T-cell (primary cell): Measurements from ENCODE around the gene SYNGR3. TPM values are rescaled to one million over a fixed set of nuclear protein-coding genes. Genes with fewer than 3 reads are reported as not detected.
"Not testable (repeated sequence)": the region's sequence is repeated elsewhere in the genome, so short reads cannot be mapped to it uniquely, and the experiment has no call there.

Source experiments
- ATAC-seq, 4 experiments: fragments of 200-7000 bp in 3 of 4; fragments of 150-1000 bp in 1 of 4; cut with Tn5 transposase; replicated peaks in 1 of 4; 1 replicate in 3 of 4; 2 replicates in 1 of 4; pipeline ENCODE4 v1.10.0; 2021; ENCODE audit warnings: moderate library complexity in 3 of 4, mild to moderate bottlenecking in 2 of 4, moderate number of reproducible peaks in 1 of 4
- CTCF ChIA-PET, 2 donors: fragments of 300-600 bp; sonication (Branson Sonifier 250); formaldehyde crosslinking; loops; one replicate each; lab custom pipeline; 2022; ENCODE audit warnings: antibody characterized with exemption in 2 of 2; lab: Charles Lee
- POLR2A ChIA-PET, 2 donors: fragments of 300-600 bp; sonication (Branson Sonifier 250); formaldehyde crosslinking; loops; one replicate each; lab custom pipeline; 2022; ENCODE audit warnings: antibody characterized with exemption in 2 of 2; lab: Charles Lee
- DNase-seq, 35 experiments: peaks; one replicate each; pipeline versions ENCODE4 v3.0.0 to v3.0.0-alpha.2; 2013 to 2023
- H3K27ac ChIP-seq: one replicate; pipeline ENCODE4 v1.5.1; 2013; ENCODE audit warnings: low read length
- H3K27me3 ChIP-seq, 2 experiments: replicated peaks in 1 of 2; 1 replicate in 1 of 2; 2 replicates in 1 of 2; pipeline versions ENCODE4 v1.6.1 to v1.7.0; 2013; ENCODE audit warnings: low read length in 1 of 2, mixed read lengths in 1 of 2; ENCODE audit not compliant: control insufficient read depth in 2 of 2, insufficient read depth in 2 of 2; ENCODE audit errors: extremely low read depth in 1 of 2
- H3K36me3 ChIP-seq, 2 donors: 1 replicate in 1 of 2; 2 replicates in 1 of 2; pipeline versions ENCODE4 v1.6.1 to v1.7.0; 2013; ENCODE audit warnings: low read length in 1 of 2; ENCODE audit not compliant: control insufficient read depth in 2 of 2, insufficient read depth in 1 of 2; ENCODE audit errors: extremely low read depth in 1 of 2
- H3K4me1 ChIP-seq, 2 experiments: 1 replicate in 1 of 2; 2 replicates in 1 of 2; pipeline versions ENCODE4 v1.6.1 to v1.7.0; 2013; ENCODE audit warnings: low read length in 2 of 2, mixed read lengths in 1 of 2; ENCODE audit not compliant: insufficient read depth in 2 of 2, control insufficient read depth in 1 of 2; ENCODE audit errors: extremely low read depth in 1 of 2
- H3K4me3 ChIP-seq, 2 donors: 1 replicate in 1 of 2; 2 replicates in 1 of 2; pipeline versions ENCODE4 v1.5.1 to v1.7.0; 2013; ENCODE audit warnings: mild to moderate bottlenecking in 2 of 2, low read length in 1 of 2, moderate library complexity in 1 of 2; ENCODE audit not compliant: control insufficient read depth in 1 of 2; ENCODE audit errors: extremely low read depth in 1 of 2
- H3K9me3 ChIP-seq: 2 replicates; pipeline ENCODE4 v1.7.0; 2013
- H3K27ac Mint-ChIP-seq, 2 donors: one replicate each; pipeline ENCODE4 v1.8.0; 2020 to 2021; ENCODE audit warnings: mild to moderate bottlenecking in 2 of 2, mixed read lengths in 2 of 2
- H3K27me3 Mint-ChIP-seq, 2 donors: one replicate each; pipeline ENCODE4 v1.8.0; 2021 to 2022; ENCODE audit warnings: mixed read lengths in 2 of 2
- H3K36me3 Mint-ChIP-seq: one replicate; pipeline ENCODE4 v1.8.0; 2021; ENCODE audit warnings: mixed read lengths
- H3K4me1 Mint-ChIP-seq, 3 donors: one replicate each; pipeline ENCODE4 v1.8.0; 2020 to 2022; ENCODE audit warnings: mixed read lengths in 3 of 3, mild to moderate bottlenecking in 1 of 3
- H3K4me3 Mint-ChIP-seq, 3 donors: one replicate each; pipeline ENCODE4 v1.8.0; 2020 to 2022; ENCODE audit warnings: mild to moderate bottlenecking in 3 of 3, mixed read lengths in 3 of 3, moderate library complexity in 3 of 3
- H3K9me3 Mint-ChIP-seq, 3 donors: one replicate each; pipeline ENCODE4 v1.8.0; 2020 to 2022; ENCODE audit warnings: mixed read lengths in 3 of 3
- WGBS: methylation state at CpG from one replicate; pipeline ENCODE4 v1.1.5; 2013; ENCODE audit warnings: missing lambda C conversion rate; ENCODE audit not compliant: insufficient coverage; 5-methylcytosine and 5-hydroxymethylcytosine counted together
- total RNA-seq, 35 experiments: library from RNA in 6 of 35; stranded (reverse) in 6 of 35; fragments of 120-200 nt in 1 of 35; gene quantifications; one replicate each; pipeline versions ENCODE4 v1.2.1 to v1.2.4 and lab custom pipeline; 2013 to 2026

The SYNGR3 gene
- total RNA-seq, 5 donors from 2014 or later (not counting 1 experiment from before 2014, with no cell fraction given) = 1.1 to 5.7 (median 1.7) TPM

DNA sequence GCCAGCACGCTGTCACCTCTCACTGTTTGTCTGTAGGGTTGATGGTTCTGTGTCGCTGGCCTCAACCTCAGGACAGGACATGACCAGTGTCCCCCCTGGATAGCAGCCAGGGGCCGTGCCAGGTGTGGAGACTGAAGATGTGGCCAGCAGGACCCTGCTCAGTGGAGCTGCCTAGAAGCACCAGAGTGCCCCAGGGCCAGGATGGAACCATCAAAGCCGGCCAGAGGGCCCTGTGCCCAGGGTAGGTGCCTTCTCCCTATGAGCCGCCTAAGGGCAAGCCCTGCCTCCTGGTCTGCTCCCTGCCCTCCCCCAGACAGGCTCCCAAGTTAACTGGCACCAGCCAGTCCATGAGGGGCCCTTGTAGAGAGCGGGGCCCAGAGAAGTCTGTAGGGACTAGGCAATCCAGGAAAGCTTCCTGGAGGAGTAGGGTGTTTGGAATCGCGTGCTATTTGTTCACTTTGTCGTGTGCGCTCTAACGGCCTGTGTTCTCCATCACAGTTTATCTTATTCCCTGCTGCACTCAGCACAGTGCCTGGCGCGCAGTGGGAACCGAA, 31.0 kb upstream of the SYNGR3 start:
- Mint-ChIP-seq H3K4me3 (peak overlapping the region; percentile 90 to 91 (median 91)), H3K9me3 (no peaks in the 10 kb centered on the region), H3K36me3 (peaks cover 16% of the 10 kb centered on the region), H3K4me1 (peaks cover 27 to 41% (median 40%) of the 10 kb centered on the region in 3 donors), H3K27ac (no peak overlapping the region), H3K27me3 (no peaks in the 10 kb centered on the region)
- POLR2A ChIA-PET = no interaction called here
- peaks cover 11 to 50% of the 10 kb centered on the region in 2 experiments for H3K4me1 ChIP-seq
- CTCF ChIA-PET = interaction anchor here in 1 of 2 donors (1.2 kb wide), 1 partner anchor 13 kb away, joined by 4 read pairs; the partner anchor contains the start of gene TBL3
- ATAC-seq = peak in 3 of 4 experiments; percentile 1 to 4 (median 1)
- peak overlapping the region; percentile 40 to 90 for H3K4me3 ChIP-seq
- no peaks in the 10 kb centered on the region for H3K9me3 ChIP-seq
- H3K27ac ChIP-seq = no peak overlapping the region
- peaks cover 7 to 26% of the 10 kb centered on the region in 2 donors for H3K36me3 ChIP-seq
- 51% methylated on average over 9 of the region's 14 CpGs for WGBS
- H3K27me3 ChIP-seq = peaks cover 0 to 11% of the 10 kb centered on the region in 2 experiments
- DNase-seq = no peak

- POLR2A ChIA-PET = no interaction called here
- Histone ChIP-seq H3K36me3 (peaks cover 7 to 26% of the 10 kb centered on the region in 2 donors), H3K27me3 (peaks cover 0 to 5% of the 10 kb centered on the region in 2 experiments), H3K4me3 (peak within 1 kb of the TSS; percentile 64 to 90), H3K27ac (peak within 1 kb of the TSS; percentile 70), H3K4me1 (peaks cover 12 to 55% of the 10 kb centered on the region in 2 experiments), H3K9me3 (no peaks in the 10 kb centered on the region)
- peaks cover 21% of the 10 kb centered on the region for H3K36me3 Mint-ChIP-seq
- H3K27me3 Mint-ChIP-seq = no peaks in the 10 kb centered on the region
- peak within 1 kb of the TSS; percentile 93 for H3K27ac Mint-ChIP-seq
- ATAC-seq (peak; percentile 83 to 93 (median 88)), DNase-seq (peak; percentile 68 to 95 (median 84))
- CTCF ChIA-PET = interaction anchor here in 1 of 2 donors (1.2 kb wide), 1 partner anchor 12 kb away, joined by 4 read pairs; the partner anchor contains the start of gene TBL3
- peaks cover 32 to 46% (median 43%) of the 10 kb centered on the region in 3 donors for H3K4me1 Mint-ChIP-seq
- H3K9me3 Mint-ChIP-seq = no peaks in the 10 kb centered on the region
- peak within 1 kb of the TSS; percentile 90 to 91 (median 91) for H3K4me3 Mint-ChIP-seq
- WGBS = under 1% methylated on average over 79 of the region's 79 CpGs
Observed at GRCh38 chr16:1959269-1960039, 30.3 kb upstream of the SYNGR3 start, which contains the start of gene NDUFB10. NDUFB10 (plus strand) TSS chr16:1959538; CDS start chr16:1959625, 87 bp downstream.

- Mint-ChIP-seq H3K4me1 (peaks cover 37 to 53% (median 49%) of the 10 kb centered on the region in 3 donors), H3K27ac (peak overlapping the region; percentile 93), H3K9me3 (no peaks in the 10 kb centered on the region), H3K27me3 (no peaks in the 10 kb centered on the region), H3K4me3 (peak overlapping the region; percentile 90 to 91 (median 91)), H3K36me3 (peaks cover 21% of the 10 kb centered on the region)
- peaks cover 7 to 26% of the 10 kb centered on the region in 2 donors for H3K36me3 ChIP-seq
- peaks cover 0 to 4% of the 10 kb centered on the region in 2 experiments for H3K27me3 ChIP-seq
- ATAC-seq (no peak), DNase-seq (peak in 3 of 35 experiments; percentile 19 to 50 (median 35))
- WGBS = 32% methylated on average over 15 of the region's 20 CpGs
- POLR2A ChIA-PET = interaction anchor here in 1 of 2 donors (0.5 to 0.6 kb wide), 2 partner anchors 18 to 484 kb away, joined by 3 to 8 read pairs; partner anchors contain the start of gene MSRB1
- CTCF ChIA-PET = interaction anchor here in 1 of 2 donors (0.5 kb wide), 1 partner anchor 54 kb away, joined by 3 read pairs; no protein-coding TSS in a partner anchor
- H3K27ac ChIP-seq = peak overlapping the region; percentile 44
- no peaks in the 10 kb centered on the region for H3K9me3 ChIP-seq
- no peak overlapping the region for H3K4me3 ChIP-seq
- peaks cover 12 to 63% of the 10 kb centered on the region in 2 experiments for H3K4me1 ChIP-seq
Observed at GRCh38 chr16:1960665-1961630, 28.8 kb upstream of the SYNGR3 start.

GRCh38 chr16:1961651-1962067, 28.1 kb upstream of the SYNGR3 start:
- Mint-ChIP-seq H3K4me3 (peak overlapping the region; percentile 39 to 91 (median 58)), H3K4me1 (peaks cover 37 to 53% (median 49%) of the 10 kb centered on the region in 3 donors), H3K27ac (peak overlapping the region; percentile 78 to 80), H3K36me3 (peaks cover 21% of the 10 kb centered on the region), H3K9me3 (no peaks in the 10 kb centered on the region), H3K27me3 (no peaks in the 10 kb centered on the region)
- DNase-seq (peak in 1 of 35 experiments; percentile 33), ATAC-seq (no peak)
- Histone ChIP-seq H3K4me3 (no peak overlapping the region), H3K27ac (peak overlapping the region; percentile 47), H3K27me3 (peaks cover 0 to 4% of the 10 kb centered on the region in 2 experiments), H3K4me1 (peaks cover 12 to 65% of the 10 kb centered on the region in 2 experiments), H3K9me3 (no peaks in the 10 kb centered on the region), H3K36me3 (peaks cover 7 to 26% of the 10 kb centered on the region in 2 donors)
- WGBS = 29% methylated on average over 3 of the region's 6 CpGs
- ChIA-PET CTCF (no interaction called here), POLR2A (no interaction called here)

GRCh38 chr16:1962161-1963153, 27.3 kb upstream of the SYNGR3 start:
- H3K27me3 ChIP-seq, H3K9me3 ChIP-seq, DNase-seq, CTCF ChIA-PET, POLR2A ChIA-PET, H3K4me3 ChIP-seq, H3K9me3 Mint-ChIP-seq, H3K27me3 Mint-ChIP-seq, ATAC-seq: not testable (repeated sequence)
- Mint-ChIP-seq H3K4me3 (peak overlapping the region; percentile 91 to 93 (median 91)), H3K4me1 (peaks cover 37 to 53% (median 49%) of the 10 kb centered on the region in 3 donors), H3K36me3 (peaks cover 21% of the 10 kb centered on the region), H3K27ac (peak overlapping the region; percentile 88 to 91)
- WGBS = 55% methylated on average over 23 of the region's 37 CpGs
- H3K4me1 ChIP-seq = peaks cover 12 to 65% of the 10 kb centered on the region in 2 experiments
- H3K36me3 ChIP-seq = peaks cover 7 to 26% of the 10 kb centered on the region in 2 donors
- H3K27ac ChIP-seq = peak overlapping the region; percentile 38
